HG03066 (cell line): ENCODE results near the gene COMT.
"Not testable (repeated sequence)": the region's sequence is repeated elsewhere in the genome, so short reads cannot be mapped to it uniquely, and the experiment has no call there.

Experiments
- ATAC-seq: cut with Tn5 transposase; IDR thresholded peaks from one replicate; pipeline ENCODE4 v1.9.1; 2021; ENCODE audit warnings: low read depth; ENCODE audit not compliant: unreplicated experiment

The COMT gene

GRCh38 chr22:19906864-19907263 is 34.7 kb upstream of the COMT start:
- ATAC-seq: not testable (repeated sequence)

- not testable (repeated sequence) for ATAC-seq
These were observed 33.7 kb upstream of the COMT start for GRCh38 chr22:19907902-19908301.

- no peak for ATAC-seq
These were observed 32.0 kb upstream of the COMT start for GRCh38 chr22:19909350-19910179.

GRCh38 chr22:19910180-19910744 is 31.3 kb upstream of the COMT start:
- no peak for ATAC-seq

GRCh38 chr22:19911540-19912270 is 29.9 kb upstream of the COMT start:
- ATAC-seq: no peak

GRCh38 chr22:19912271-19912999 is 29.1 kb upstream of the COMT start:
- no peak for ATAC-seq

GRCh38 chr22:19913337-19913936 is 28.1 kb upstream of the COMT start:
- no peak for ATAC-seq

- no peak for ATAC-seq
These were observed 27.2 kb upstream of the COMT start for GRCh38 chr22:19914201-19914943.

GRCh38 chr22:19915287-19915954 is 26.2 kb upstream of the COMT start:
- no peak for ATAC-seq

GRCh38 chr22:19916006-19916405 is 25.6 kb upstream of the COMT start:
- no peak for ATAC-seq

- no peak for ATAC-seq
These were observed 24.6 kb upstream of the COMT start for GRCh38 chr22:19916941-19917340.

- ATAC-seq: no peak
These were observed 24.0 kb upstream of the COMT start for GRCh38 chr22:19917389-19918138.

GRCh38 chr22:19918332-19919106 is 23.1 kb upstream of the COMT start:
- no peak for ATAC-seq

- no peak for ATAC-seq
These were observed 21.7 kb upstream of the COMT start for GRCh38 chr22:19919701-19920363.

GRCh38 chr22:19921544-19922081 is 20.0 kb upstream of the COMT start:
- ATAC-seq: no peak

GRCh38 chr22:19923914-19924513 is 17.6 kb upstream of the COMT start:
- no peak for ATAC-seq

GRCh38 chr22:19926028-19926427 is 15.5 kb upstream of the COMT start:
- ATAC-seq: not testable (repeated sequence)
